GM21360 (cell line): ENCODE data around the gene DNAJC4.

Source experiments
- ATAC-seq: cut with Tn5 transposase; IDR thresholded peaks from one replicate; pipeline ENCODE4 v1.9.1; 2021; ENCODE audit warnings: mild to moderate bottlenecking, moderate library complexity; ENCODE audit not compliant: unreplicated experiment

Gene DNAJC4

GRCh38 chr11:64208086-64208795 is 22.1 kb upstream of the DNAJC4 start:
- no peak for ATAC-seq

- no peak for ATAC-seq
Measured at GRCh38 chr11:64208796-64209562, 21.4 kb upstream of the DNAJC4 start.

DNA sequence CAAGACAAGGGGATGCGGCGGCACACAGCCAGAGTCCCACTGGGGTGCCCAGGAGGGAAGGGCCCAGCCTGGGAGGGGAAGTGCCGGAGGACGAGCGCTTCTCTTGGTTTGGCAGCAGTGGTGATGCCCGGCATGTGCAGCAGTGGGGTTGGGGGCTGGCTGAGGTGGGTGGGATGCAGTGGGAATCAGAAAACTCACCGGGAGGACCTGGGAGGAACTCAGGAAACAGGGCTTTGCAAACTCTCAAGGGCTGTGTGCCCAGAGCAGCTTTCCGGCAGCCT is 20.8 kb upstream of the DNAJC4 start:
- no peak for ATAC-seq

GRCh38 chr11:64210301-64211020 is 19.9 kb upstream of the DNAJC4 start:
- no peak for ATAC-seq

DNA sequence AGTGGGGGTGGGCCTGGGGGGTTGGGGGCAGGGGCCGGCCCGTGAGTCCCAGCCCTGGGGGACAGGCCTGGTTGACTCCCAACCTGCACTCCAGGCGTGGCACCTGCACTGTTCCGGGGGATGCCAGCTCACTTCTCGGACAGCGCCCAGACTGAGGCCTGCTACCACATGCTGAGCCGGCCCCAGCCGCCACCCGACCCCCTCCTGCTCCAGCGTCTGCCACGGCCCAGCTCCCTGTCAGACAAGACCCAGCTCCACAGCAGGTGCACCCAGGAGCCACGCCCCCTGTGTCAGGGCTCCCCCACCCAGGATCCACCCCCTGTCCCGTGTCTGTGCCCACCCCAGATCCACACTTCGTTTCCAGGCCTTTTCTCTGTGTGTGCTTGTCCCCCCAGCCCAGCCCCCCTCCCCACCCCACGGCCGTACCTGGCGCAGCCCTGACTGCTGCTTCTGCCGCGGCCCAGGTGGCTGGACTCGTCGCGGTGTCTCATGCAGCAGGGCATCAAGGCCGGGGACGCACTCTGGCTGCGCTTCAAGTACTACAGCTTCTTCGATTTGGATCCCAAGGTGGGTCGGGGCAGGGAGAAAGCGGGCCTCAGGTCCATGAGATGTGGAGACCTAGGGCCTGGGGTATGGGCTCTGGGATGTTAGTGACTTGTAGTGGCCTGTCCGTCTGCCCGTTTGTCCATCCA is 19.0 kb upstream of the DNAJC4 start:
- ATAC-seq, result no peak

- ATAC-seq, result no peak
Measured at GRCh38 chr11:64216879-64217278, 13.5 kb upstream of the DNAJC4 start.

DNA sequence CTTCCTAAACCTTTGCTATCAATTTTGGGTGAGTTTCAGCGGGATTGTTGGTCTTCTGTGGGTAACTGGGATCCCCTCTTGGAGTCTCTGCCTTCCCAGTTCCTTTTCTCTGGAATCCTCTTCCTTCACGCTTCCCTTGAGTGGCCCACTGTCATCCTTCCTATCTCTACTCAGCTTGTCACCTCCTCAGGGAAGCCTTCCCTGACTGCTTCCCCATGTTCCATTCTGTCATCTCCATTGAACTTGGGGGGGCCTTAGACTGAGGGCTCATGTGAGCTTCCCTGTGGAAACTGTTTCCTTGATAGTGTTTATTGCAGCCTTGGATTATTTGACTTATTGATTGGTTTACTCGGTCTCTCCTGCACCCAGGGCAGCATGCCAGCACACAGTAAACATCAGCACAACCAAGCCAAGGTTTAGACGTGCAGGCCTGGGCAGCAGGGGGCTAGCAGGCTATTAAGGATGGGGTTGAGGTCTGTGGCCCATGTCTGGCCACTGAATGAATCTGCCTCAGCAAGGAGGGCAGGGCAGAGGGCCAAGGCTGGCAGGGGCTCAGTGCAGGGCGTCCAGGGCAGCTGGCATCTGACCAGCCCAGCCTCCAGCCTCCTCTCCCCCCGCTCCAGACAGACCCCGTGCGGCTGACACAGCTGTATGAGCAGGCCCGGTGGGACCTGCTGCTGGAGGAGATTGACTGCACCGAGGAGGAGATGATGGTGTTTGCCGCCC is 11.6 kb upstream of the DNAJC4 start:
- no peak for ATAC-seq

GRCh38 chr11:64219354-64219684 is 11.0 kb upstream of the DNAJC4 start:
- no peak for ATAC-seq

- ATAC-seq, result no peak
Measured at GRCh38 chr11:64219755-64220154, 10.6 kb upstream of the DNAJC4 start.

- no peak for ATAC-seq
Measured at GRCh38 chr11:64220271-64220670, 10.1 kb upstream of the DNAJC4 start.

GRCh38 chr11:64220798-64221197 is 9.6 kb upstream of the DNAJC4 start:
- no peak for ATAC-seq

DNA sequence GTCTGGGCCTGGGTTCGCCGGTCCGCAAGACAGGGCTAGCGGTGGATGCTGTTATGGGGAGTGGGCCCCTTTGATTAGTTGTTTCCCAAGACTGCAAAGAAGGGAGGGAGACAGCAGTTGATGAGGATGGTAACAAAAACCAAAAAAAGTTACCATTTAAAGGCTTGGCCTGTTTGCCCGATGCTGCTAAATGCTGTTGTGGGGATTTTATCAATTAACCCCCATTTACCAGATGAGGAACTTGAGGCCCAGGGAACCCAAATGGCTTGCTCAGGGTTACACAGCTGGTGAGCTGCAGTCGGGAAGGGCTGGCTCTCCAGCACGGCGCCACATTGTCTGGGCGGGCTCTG is 7.7 kb upstream of the DNAJC4 start:
- no peak for ATAC-seq

GRCh38 chr11:64223001-64223651 is 7.2 kb upstream of the DNAJC4 start:
- ATAC-seq, result no peak

DNA sequence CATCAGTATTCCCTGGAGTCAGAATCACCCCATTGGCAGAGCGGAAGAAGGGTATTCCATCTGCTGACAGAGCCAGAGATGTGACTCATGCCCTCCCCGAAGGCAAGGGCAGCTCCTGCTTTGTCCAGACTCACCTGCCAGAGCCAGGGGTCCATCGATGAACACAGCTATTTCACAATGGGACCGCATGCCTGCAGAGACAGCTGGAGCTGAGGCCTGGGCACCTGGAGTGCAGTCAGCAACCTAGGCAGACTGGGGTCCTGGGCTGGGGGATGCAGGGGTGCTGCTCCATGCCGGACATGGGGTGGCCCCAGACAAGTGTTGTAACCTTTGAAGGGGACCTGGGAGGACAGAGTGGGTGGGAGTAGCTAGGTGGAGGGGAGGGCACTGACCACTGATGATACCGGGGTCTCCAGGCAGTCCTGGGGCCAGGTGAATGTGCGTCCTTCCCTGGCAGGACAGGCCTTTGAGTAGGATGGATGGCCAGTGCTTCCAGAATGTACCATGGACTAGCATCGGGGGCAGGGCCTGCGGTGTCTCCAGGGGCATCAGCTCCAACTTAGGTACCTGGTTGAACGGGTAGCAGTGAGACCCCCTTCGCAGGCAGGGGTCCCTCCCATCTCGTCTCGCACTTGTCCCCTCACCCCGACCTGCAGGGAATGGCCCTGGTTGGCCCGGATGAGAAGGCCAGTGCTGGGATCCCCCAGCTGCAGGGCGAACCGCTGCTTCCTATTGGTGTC is 6.0 kb upstream of the DNAJC4 start:
- ATAC-seq, result no peak

GRCh38 chr11:64224891-64225607 is 5.3 kb upstream of the DNAJC4 start:
- ATAC-seq, result no peak

GRCh38 chr11:64225608-64226506 is 4.5 kb upstream of the DNAJC4 start, which contains the start of the genes NUDT22 and TRPT1:
NUDT22 (plus strand) TSS chr11:64226274; CDS start chr11:64226653, 379 bp downstream.
TRPT1 (minus strand) TSS chr11:64226186; CDS start chr11:64225860, 326 bp downstream.
- no peak for ATAC-seq

- no peak for ATAC-seq
Measured at GRCh38 chr11:64226507-64227051, 3.8 kb upstream of the DNAJC4 start.
